Liver (tissue), 9 donors: ENCODE measurements around the gene NRIP1. TPM values are rescaled to one million over a fixed set of nuclear protein-coding genes. Genes with fewer than 3 reads are reported as not detected.

Experiments
- DNase-seq: peaks from one replicate; pipeline ENCODE4 v3.0.0-alpha.2; 2017; ENCODE audit warnings: low spot score
- H3K27ac ChIP-seq, 2 donors: one replicate each; pipeline ENCODE4 v1.7.0; 2013; ENCODE audit warnings: inconsistent platforms in 2 of 2, low read length in 2 of 2, control low read depth in 1 of 2, low read depth in 1 of 2, mild to moderate bottlenecking in 1 of 2
- H3K27me3 ChIP-seq, 4 donors: one replicate each; pipeline versions ENCODE4 v1.6.1 to v1.7.0; 2013; ENCODE audit warnings: low read length in 3 of 4, inconsistent platforms in 1 of 4, mild to moderate bottlenecking in 1 of 4, moderate library complexity in 1 of 4; ENCODE audit not compliant: control insufficient read depth in 4 of 4, insufficient read depth in 4 of 4
- H3K36me3 ChIP-seq, 4 donors: one replicate each; pipeline versions ENCODE4 v1.6.1 to v1.7.0; 2013; ENCODE audit warnings: low read length in 3 of 4, mild to moderate bottlenecking in 3 of 4, low read depth in 1 of 4, moderate library complexity in 1 of 4; ENCODE audit not compliant: control insufficient read depth in 4 of 4, insufficient read depth in 3 of 4
- H3K4me1 ChIP-seq, 4 donors: one replicate each; pipeline versions ENCODE4 v1.6.1 to v1.7.0; 2013; ENCODE audit warnings: low read length in 3 of 4, mild to moderate bottlenecking in 3 of 4, moderate library complexity in 1 of 4; ENCODE audit not compliant: control insufficient read depth in 4 of 4, insufficient read depth in 4 of 4
- H3K4me3 ChIP-seq, 3 donors: one replicate each; pipeline versions ENCODE4 v1.6.1 to v1.7.0; 2013; ENCODE audit warnings: low read length in 3 of 3, control low read depth in 1 of 3, low read depth in 1 of 3, mild to moderate bottlenecking in 1 of 3
- H3K9ac ChIP-seq, 2 donors: one replicate each; pipeline ENCODE4 v1.7.0; 2013; ENCODE audit warnings: low read length in 2 of 2, mild to moderate bottlenecking in 2 of 2, moderate library complexity in 2 of 2, control low read depth in 1 of 2, low read depth in 1 of 2
- H3K9me3 ChIP-seq, 4 donors: one replicate each; pipeline versions ENCODE4 v1.6.1 to v1.7.0; 2013; ENCODE audit warnings: low read length in 3 of 4; ENCODE audit not compliant: control insufficient read depth in 4 of 4
- ATF3 ChIP-seq: IDR thresholded peaks from 2 replicates; pipeline ENCODE4 v1.6.1; 2016; ENCODE audit warnings: antibody characterized with exemption
- CTCF ChIP-seq: fragments of 150-350 bp; IDR thresholded peaks from 2 replicates; pipeline ENCODE4 v1.5.1; 2017; ENCODE audit warnings: improper control_type of control experiment, low read depth, low read length; ENCODE audit not compliant: missing input control
- EGR1 ChIP-seq, 2 donors: IDR thresholded peaks; 2 replicates each; pipeline ENCODE4 v1.6.1; 2016 to 2018; ENCODE audit warnings: antibody characterized with exemption in 2 of 2, low read depth in 2 of 2
- FOXA1 ChIP-seq: IDR thresholded peaks from 2 replicates; pipeline ENCODE4 v1.6.1; 2016; ENCODE audit warnings: antibody characterized with exemption
- FOXA2 ChIP-seq: IDR thresholded peaks from 2 replicates; pipeline ENCODE4 v1.6.1; 2016; ENCODE audit warnings: antibody characterized with exemption
- GABPA ChIP-seq, 2 donors: IDR thresholded peaks in 1 of 2; conservative IDR thresholded peaks in 1 of 2; 2 replicates each; pipeline ENCODE4 v1.6.1; 2016; ENCODE audit warnings: antibody characterized with exemption in 2 of 2, mild to moderate bottlenecking in 1 of 2, moderate library complexity in 1 of 2
- HNF4A ChIP-seq, 2 donors: conservative IDR thresholded peaks; 2 replicates each; pipeline ENCODE4 v1.6.1; 2016; ENCODE audit warnings: antibody characterized with exemption in 2 of 2, mild to moderate bottlenecking in 2 of 2
- HNF4G ChIP-seq: IDR thresholded peaks from 2 replicates; pipeline ENCODE4 v1.6.1; 2016; ENCODE audit warnings: antibody characterized with exemption
- JUND ChIP-seq, 2 donors: IDR thresholded peaks; 2 replicates each; pipeline ENCODE4 v1.6.1; 2016; ENCODE audit warnings: antibody characterized with exemption in 2 of 2
- MAX ChIP-seq: IDR thresholded peaks from 2 replicates; pipeline ENCODE4 v1.6.1; 2016; ENCODE audit warnings: antibody characterized with exemption
- NR2F2 ChIP-seq: IDR thresholded peaks from 2 replicates; pipeline ENCODE4 v1.6.1; 2016; ENCODE audit warnings: antibody characterized with exemption
- RAD21 ChIP-seq, 2 donors: IDR thresholded peaks; 2 replicates each; pipeline ENCODE4 v1.6.1; 2016; ENCODE audit warnings: antibody characterized with exemption in 2 of 2, mild to moderate bottlenecking in 2 of 2
- REST ChIP-seq: IDR thresholded peaks from 2 replicates; pipeline ENCODE4 v1.6.1; 2016; ENCODE audit warnings: antibody characterized with exemption, mild to moderate bottlenecking
- SP1 ChIP-seq: IDR thresholded peaks from 2 replicates; pipeline ENCODE4 v1.6.1; 2018; ENCODE audit warnings: antibody characterized with exemption, mild to moderate bottlenecking
- TAF1 ChIP-seq: conservative IDR thresholded peaks from 2 replicates; pipeline ENCODE4 v1.6.1; 2016; ENCODE audit warnings: antibody characterized with exemption, mild to moderate bottlenecking
- YY1 ChIP-seq: IDR thresholded peaks from 2 replicates; pipeline ENCODE4 v1.6.1; 2016; ENCODE audit warnings: antibody characterized with exemption, mild to moderate bottlenecking
- WGBS: extraction: QIAGEN DNeasy Blood & Tissue Kit; methylation state at CpG from one replicate; pipeline ENCODE4 v1.1.7; 2013; 5-methylcytosine and 5-hydroxymethylcytosine counted together
- polyA plus RNA-seq, 2 donors: library from polyadenylated mRNA; stranded (reverse) in 1 of 2; unstranded in 1 of 2; fragments of 200-250 nt in 1 of 2; fragments of >200 nt in 1 of 2; fragmentation: Nextera tagmentation in 1 of 2; extraction: Ambion mirVana in 1 of 2; gene quantifications; one replicate each; pipeline versions ENCODE4 v1.2.1 to v1.2.3, GENCODE V29; 2013 to 2015
- total RNA-seq, 2 donors: library from RNA; depleted of rRNA; stranded (reverse); fragments of >200 nt; gene quantifications; one replicate each; pipeline ENCODE4 v1.2.3, GENCODE V29; 2014
- TF ChIP-seq, protein P1 (sequence below): IDR thresholded peaks from 2 replicates; pipeline ENCODE4 v1.6.1; 2016; ENCODE audit warnings: antibody characterized with exemption
- donor health status: healthy.
- donor health status: healthy.
- donor health status: healthy.
- donor health status: healthy.
- donor health status: healthy.

NRIP1 gene
- total and polyA plus RNA-seq, 4 donors: 3.8 to 28.4 (median 12.6) TPM

DNA sequence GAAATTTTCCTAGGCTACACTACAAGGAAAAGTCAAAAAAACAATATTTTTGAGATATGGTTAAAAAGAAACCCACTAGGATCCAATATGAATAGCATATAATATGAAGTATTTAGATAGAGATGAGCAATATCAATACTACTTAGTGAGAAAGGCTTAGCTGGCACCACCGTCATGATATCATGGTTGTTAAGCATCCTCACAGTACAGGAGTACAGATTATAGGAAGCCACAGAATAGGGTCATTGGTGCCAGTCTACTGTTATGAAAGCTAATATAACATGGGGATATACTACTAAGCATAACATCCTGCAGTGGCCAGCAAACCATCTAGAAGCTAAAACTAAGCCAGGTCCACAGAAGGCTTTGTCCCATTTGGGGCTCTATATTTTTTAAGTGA, 28.4 kb upstream of the NRIP1 start:
- H3K9me3 ChIP-seq: no peaks in the 10 kb centered on the region
- TF ChIP-seq ATF3 (no peak), NR2F2 (no peak), HNF4G (no peak), FOXA1 (no peak), RAD21 (IDR thresholded peaks at IDR 0.05) (no peak), REST (no peak), MAX (no peak)
- DNase-seq: no peak
- no peak overlapping the region for H3K9ac ChIP-seq
- no peak overlapping the region for H3K4me3 ChIP-seq
- H3K27me3 ChIP-seq: no peaks in the 10 kb centered on the region
- H3K4me1 ChIP-seq: no peaks in the 10 kb centered on the region
- 91% methylated on average over 1 of the region's 1 CpG for WGBS
- no peak overlapping the region for H3K27ac ChIP-seq
- no peaks in the 10 kb centered on the region for H3K36me3 ChIP-seq

GRCh38 chr21:15092745-15093144, 27.9 kb upstream of the NRIP1 start:
- H3K4me3 ChIP-seq: no peak overlapping the region
- H3K4me1 ChIP-seq: no peaks in the 10 kb centered on the region
- H3K27ac ChIP-seq: no peak overlapping the region
- H3K9ac ChIP-seq: no peak overlapping the region
- DNase-seq: no peak
- H3K27me3 ChIP-seq: no peaks in the 10 kb centered on the region
- H3K9me3 ChIP-seq: no peaks in the 10 kb centered on the region
- TF ChIP-seq YY1 (no peak), RAD21 (IDR thresholded peaks at IDR 0.05) (no peak), GABPA (IDR thresholded peaks at IDR 0.05 in 1 of 2, conservative IDR thresholded peaks at IDR 0.05 in 1 of 2) (no peak), NR2F2 (no peak), FOXA2 (no peak), EGR1 (IDR thresholded peaks at IDR 0.05; ENCODE audit: low read depth in 2 of 2) (no peak), CTCF (no peak), HNF4G (no peak), HNF4A (conservative IDR thresholded peaks at IDR 0.05) (no peak), JUND (IDR thresholded peaks at IDR 0.05) (no peak), FOXA1 (no peak), TAF1 (no peak), REST (no peak), SP1 (no peak), MAX (no peak), ATF3 (no peak)
- TF ChIP-seq, protein P1, sequence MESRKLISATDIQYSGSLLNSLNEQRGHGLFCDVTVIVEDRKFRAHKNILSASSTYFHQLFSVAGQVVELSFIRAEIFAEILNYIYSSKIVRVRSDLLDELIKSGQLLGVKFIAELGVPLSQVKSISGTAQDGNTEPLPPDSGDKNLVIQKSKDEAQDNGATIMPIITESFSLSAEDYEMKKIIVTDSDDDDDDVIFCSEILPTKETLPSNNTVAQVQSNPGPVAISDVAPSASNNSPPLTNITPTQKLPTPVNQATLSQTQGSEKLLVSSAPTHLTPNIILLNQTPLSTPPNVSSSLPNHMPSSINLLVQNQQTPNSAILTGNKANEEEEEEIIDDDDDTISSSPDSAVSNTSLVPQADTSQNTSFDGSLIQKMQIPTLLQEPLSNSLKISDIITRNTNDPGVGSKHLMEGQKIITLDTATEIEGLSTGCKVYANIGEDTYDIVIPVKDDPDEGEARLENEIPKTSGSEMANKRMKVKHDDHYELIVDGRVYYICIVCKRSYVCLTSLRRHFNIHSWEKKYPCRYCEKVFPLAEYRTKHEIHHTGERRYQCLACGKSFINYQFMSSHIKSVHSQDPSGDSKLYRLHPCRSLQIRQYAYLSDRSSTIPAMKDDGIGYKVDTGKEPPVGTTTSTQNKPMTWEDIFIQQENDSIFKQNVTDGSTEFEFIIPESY: no peak
- WGBS: 96% methylated on average over 2 of the region's 2 CpGs
- no peaks in the 10 kb centered on the region for H3K36me3 ChIP-seq
